H9 (cell line): ENCODE results near the gene ABCC4. TPM values are rescaled to one million over a fixed set of nuclear protein-coding genes. Genes with fewer than 3 reads are reported as not detected.

ENCODE experiments used
- DNase-seq: peaks from one replicate; pipeline ENCODE4 v3.0.0-alpha.2; 2017
- H2AFZ ChIP-seq: one replicate; pipeline ENCODE4 v1.6.1; 2013; ENCODE audit warnings: mild to moderate bottlenecking, low read length, control low read depth, moderate library complexity
- H2AK5ac ChIP-seq: 2 replicates; pipeline ENCODE4 v1.6.1; 2013; ENCODE audit warnings: low read length, control low read depth, mixed read lengths; ENCODE audit not compliant: insufficient read length
- H2BK120ac ChIP-seq: one replicate; pipeline ENCODE4 v1.6.1; 2013; ENCODE audit warnings: low read depth, mild to moderate bottlenecking, low read length, control low read depth, inconsistent platforms; ENCODE audit not compliant: poor library complexity, severe bottlenecking
- H2BK12ac ChIP-seq: 2 replicates; pipeline ENCODE4 v1.6.1; 2013; ENCODE audit warnings: low read length, control low read depth, mixed read lengths, low read depth; ENCODE audit not compliant: insufficient read length
- H2BK15ac ChIP-seq: 2 replicates; pipeline ENCODE4 v1.6.1; 2013; ENCODE audit warnings: low read depth, low read length, control low read depth
- H2BK20ac ChIP-seq: one replicate; pipeline ENCODE4 v1.6.1; 2013; ENCODE audit warnings: low read depth, mild to moderate bottlenecking, low read length, control low read depth, inconsistent platforms; ENCODE audit not compliant: poor library complexity, severe bottlenecking
- H2BK5ac ChIP-seq: 2 replicates; pipeline ENCODE4 v1.6.1; 2013; ENCODE audit warnings: low read length, control low read depth, mixed read lengths; ENCODE audit not compliant: insufficient read length
- H3K14ac ChIP-seq: 2 replicates; pipeline ENCODE4 v1.6.1; 2013; ENCODE audit warnings: low read length, control low read depth; ENCODE audit not compliant: insufficient read depth
- H3K18ac ChIP-seq: 2 replicates; pipeline ENCODE4 v1.6.1; 2013; ENCODE audit warnings: low read depth, mild to moderate bottlenecking, mixed read lengths, low read length, control low read depth; ENCODE audit not compliant: insufficient read length
- H3K23ac ChIP-seq: 2 replicates; pipeline ENCODE4 v1.6.1; 2013; ENCODE audit warnings: low read length, control low read depth, mixed read lengths, low read depth; ENCODE audit not compliant: insufficient read length
- H3K23me2 ChIP-seq: 2 replicates; pipeline ENCODE4 v1.6.1; 2013; ENCODE audit warnings: low read depth, mild to moderate bottlenecking, mixed read lengths, low read length, control low read depth; ENCODE audit not compliant: insufficient read length, poor library complexity, severe bottlenecking
- H3K27ac ChIP-seq: 2 replicates; pipeline ENCODE4 v1.5.1; 2013; ENCODE audit warnings: low read length, control low read depth, mixed read lengths, low read depth; ENCODE audit not compliant: insufficient read length
- H3K27me3 ChIP-seq: 2 replicates; pipeline ENCODE4 v1.6.1; 2013; ENCODE audit warnings: low read length, control low read depth, inconsistent platforms; ENCODE audit not compliant: insufficient read depth
- H3K4ac ChIP-seq: 2 replicates; pipeline ENCODE4 v1.6.1; 2013; ENCODE audit warnings: low read depth, mild to moderate bottlenecking, control low read depth, inconsistent platforms, low read length, moderate library complexity
- H3K4me1 ChIP-seq: 2 replicates; pipeline ENCODE4 v1.6.1; 2013; ENCODE audit warnings: low read length, control low read depth, inconsistent platforms; ENCODE audit not compliant: insufficient read depth
- H3K4me2 ChIP-seq: 2 replicates; pipeline ENCODE4 v1.6.1; 2013; ENCODE audit warnings: low read length, control low read depth, mixed read lengths; ENCODE audit not compliant: insufficient read length, insufficient read depth
- H3K56ac ChIP-seq: 2 replicates; pipeline ENCODE4 v1.6.1; 2013; ENCODE audit warnings: low read depth, mild to moderate bottlenecking, mixed read lengths, low read length, control low read depth; ENCODE audit not compliant: insufficient read length
- H3K79me1 ChIP-seq: 2 replicates; pipeline ENCODE4 v1.6.1; 2013; ENCODE audit warnings: low read depth, mild to moderate bottlenecking, moderate library complexity, low read length, control low read depth, inconsistent platforms; ENCODE audit not compliant: insufficient read depth, poor library complexity, severe bottlenecking
- H3K79me2 ChIP-seq: 2 replicates; pipeline ENCODE4 v1.6.1; 2013; ENCODE audit warnings: low read length, control low read depth, inconsistent platforms; ENCODE audit not compliant: insufficient read depth
- H3K9ac ChIP-seq: 2 replicates; pipeline ENCODE4 v1.6.1; 2013; ENCODE audit warnings: low read length, control low read depth, mixed read lengths; ENCODE audit not compliant: insufficient read length; ENCODE audit errors: extremely low read depth
- H3K9me3 ChIP-seq: one replicate; pipeline ENCODE4 v1.6.1; 2013; ENCODE audit warnings: low read depth, low read length, inconsistent platforms; ENCODE audit not compliant: control insufficient read depth
- H3T11ph ChIP-seq: one replicate; pipeline ENCODE4 v1.6.1; 2013; ENCODE audit warnings: mild to moderate bottlenecking, low read length, control low read depth, inconsistent platforms
- H4K20me1 ChIP-seq: one replicate; pipeline ENCODE4 v1.6.1; 2013; ENCODE audit not compliant: control insufficient read depth, insufficient read length, insufficient read depth
- H4K5ac ChIP-seq: 2 replicates; pipeline ENCODE4 v1.6.1; 2013; ENCODE audit warnings: low read depth, mild to moderate bottlenecking, mixed read lengths, low read length, control low read depth; ENCODE audit not compliant: insufficient read length
- H4K8ac ChIP-seq: replicated peaks from 2 replicates; pipeline ENCODE4 v1.6.1; 2013; ENCODE audit warnings: low read length, control low read depth, mixed read lengths, low read depth; ENCODE audit not compliant: insufficient read length
- H4K91ac ChIP-seq: 2 replicates; pipeline ENCODE4 v1.6.1; 2013; ENCODE audit warnings: low read depth, mild to moderate bottlenecking, moderate library complexity, mixed read lengths, low read length, control low read depth; ENCODE audit not compliant: insufficient read length
- H3K27ac Mint-ChIP-seq, 3 experiments: 2 replicates in 2 of 3; 3 replicates in 1 of 3; pipeline ENCODE4 v1.8.0; 2020 to 2021; ENCODE audit warnings: mixed read lengths in 3 of 3, mild to moderate bottlenecking in 1 of 3, moderate library complexity in 1 of 3
- H3K27me3 Mint-ChIP-seq: 2 replicates; pipeline ENCODE4 v1.8.0; 2021; ENCODE audit warnings: low read depth, mild to moderate bottlenecking, moderate library complexity, mixed read lengths
- H3K36me3 Mint-ChIP-seq, 3 experiments: 2 replicates in 2 of 3; 3 replicates in 1 of 3; pipeline ENCODE4 v1.8.0; 2020 to 2021; ENCODE audit warnings: low read depth in 3 of 3, mixed read lengths in 3 of 3; ENCODE audit not compliant: insufficient read depth in 1 of 3
- H3K4me1 Mint-ChIP-seq, 2 experiments: 2 replicates each; pipeline ENCODE4 v1.8.0; 2020; ENCODE audit warnings: mixed read lengths in 2 of 2
- H3K4me3 Mint-ChIP-seq, 2 experiments: 2 replicates in 1 of 2; 3 replicates in 1 of 2; pipeline ENCODE4 v1.8.0; 2020 to 2021; ENCODE audit warnings: mild to moderate bottlenecking in 2 of 2, mixed read lengths in 2 of 2, moderate library complexity in 1 of 2
- H3K9me3 Mint-ChIP-seq, 2 experiments: 2 replicates in 1 of 2; 3 replicates in 1 of 2; pipeline ENCODE4 v1.8.0; 2020; ENCODE audit warnings: mild to moderate bottlenecking in 2 of 2, mixed read lengths in 2 of 2, moderate library complexity in 1 of 2
- CTCF ChIP-seq: fragments of 200-600 bp; sonication (generic); conservative IDR thresholded peaks from 3 replicates; pipeline ENCODE4 v1.8.0; 2021; ENCODE audit warnings: antibody characterized with exemption, mild to moderate bottlenecking
- WGBS: extraction: QIAGEN DNeasy Blood & Tissue Kit; methylation state at CpG from one replicate; pipeline ENCODE4 v1.1.7; 2013; ENCODE audit warnings: missing lambda C conversion rate, low lambda C conversion rate, mixed read lengths; ENCODE audit not compliant: insufficient read length; ENCODE audit errors: extremely low coverage; 5-methylcytosine and 5-hydroxymethylcytosine counted together
- total RNA-seq: library from RNA; stranded (reverse); gene quantifications from 2 replicates; pipeline ENCODE4 v1.2.1, GENCODE V29; 2021

The ABCC4 gene
- total RNA-seq, 1 experiment from 2014 or later, result 5.9 TPM

GRCh38 chr13:95039415-95039814, 261.8 kb downstream of the ABCC4 start:
- no peak overlapping the region for H3K4me2 ChIP-seq
- H3K9me3 Mint-ChIP-seq, result no peaks in the 10 kb centered on the region

More at GRCh38 chr13:95039415-95039814, 261.8 kb downstream of the ABCC4 start:
- no peak overlapping the region for H4K8ac ChIP-seq
- no peak overlapping the region for H3K18ac ChIP-seq
- H4K91ac ChIP-seq, result no peak overlapping the region
- no peak for TF ChIP-seq CTCF
- no peaks in the 10 kb centered on the region for H3K27me3 ChIP-seq
- H3K79me1 ChIP-seq, result no peaks in the 10 kb centered on the region
- H3K23me2 ChIP-seq, result no peaks in the 10 kb centered on the region
- H2BK12ac ChIP-seq, result no peak overlapping the region
- no peak overlapping the region for H3K27ac ChIP-seq
- no peaks in the 10 kb centered on the region for H3K9me3 ChIP-seq
- no peak overlapping the region for H3K4ac ChIP-seq
- Mint-ChIP-seq H3K27me3 (no peaks in the 10 kb centered on the region), H3K36me3 (no peaks in the 10 kb centered on the region), H3K4me3 (no peak overlapping the region), H3K27ac (no peak overlapping the region), H3K4me1 (peaks cover 6% of the 10 kb centered on the region in 2 experiments; a peak in 3 of 4 replicates)
- no peaks in the 10 kb centered on the region for H3K79me2 ChIP-seq
- H4K20me1 ChIP-seq, result no peaks in the 10 kb centered on the region
- H3K56ac ChIP-seq, result no peak overlapping the region
- H2BK15ac ChIP-seq, result no peak overlapping the region
- no peaks in the 10 kb centered on the region for H3K4me1 ChIP-seq
- H2BK5ac ChIP-seq, result no peak overlapping the region
- H2BK20ac ChIP-seq, result no peak overlapping the region
- no peak overlapping the region for H3K9ac ChIP-seq
- no peak overlapping the region for H3K23ac ChIP-seq
- no peak for DNase-seq
- H4K5ac ChIP-seq, result no peak overlapping the region
- no peak overlapping the region for H3T11ph ChIP-seq
- no peak overlapping the region for H2AFZ ChIP-seq
- H2AK5ac ChIP-seq, result no peak overlapping the region
- no peak overlapping the region for H2BK120ac ChIP-seq
- no peak overlapping the region for H3K14ac ChIP-seq
- no CpG with 5 or more reads among the region's 2 CpGs for WGBS
